Ishikawa (cell line): ENCODE data around the gene CACNA1E.

Experiments used
- CREB1 ChIP-seq: IDR thresholded peaks from 2 replicates; pipeline ENCODE4 v1.6.1; 2012; ENCODE audit warnings: low read depth
- FOXM1 ChIP-seq: IDR thresholded peaks from 2 replicates; pipeline ENCODE4 v1.6.1; 2012; ENCODE audit warnings: low read depth, borderline replicate concordance
- REST ChIP-seq: IDR thresholded peaks from 2 replicates; pipeline ENCODE4 v1.6.1; 2012; ENCODE audit warnings: low read depth, mild to moderate bottlenecking
- TEAD4 ChIP-seq: IDR thresholded peaks from 2 replicates; pipeline ENCODE4 v1.6.1; 2012
- YY1 ChIP-seq: IDR thresholded peaks from 2 replicates; pipeline ENCODE4 v1.6.1; 2012; ENCODE audit warnings: low read depth

GRCh38 chr1:181490276-181490675 is 7.0 kb downstream of the CACNA1E start:
- TF ChIP-seq CREB1 (no peak), YY1 (no peak), REST (no peak), TEAD4 (no peak), FOXM1 (no peak)
